ENCODE results near the gene MGMT. TPM values are rescaled to one million over a fixed set of nuclear protein-coding genes. Genes with fewer than 3 reads are reported as not detected.

Gene MGMT
- total RNA-seq, 1 donor from 2014 or later: 13.9 TPM

GRCh38 chr10:129786216-129786615, 319.2 kb downstream of the MGMT start:
- TF ChIP-seq CTCF (IDR thresholded peaks at IDR 0.05): no peak
- Mint-ChIP-seq H3K36me3 (ENCODE audit: low read depth) (peaks cover 2% of the 10 kb centered on the region), H3K27ac (ENCODE audit: unreplicated experiment) (no peak overlapping the region), H3K4me1 (ENCODE audit: low read depth) (no peaks in the 10 kb centered on the region), H3K9me3 (ENCODE audit: low read depth) (peaks cover 19% of the 10 kb centered on the region), H3K4me3 (ENCODE audit: unreplicated experiment) (no peak overlapping the region), H3K27me3 (ENCODE audit: low read depth) (no peaks in the 10 kb centered on the region)
- no peak for DNase-seq (ENCODE audit: low spot score)

GRCh38 chr10:129787557-129787956, 320.5 kb downstream of the MGMT start:
- H3K27ac Mint-ChIP-seq (ENCODE audit: unreplicated experiment): no peak overlapping the region
- no peaks in the 10 kb centered on the region for H3K27me3 Mint-ChIP-seq (ENCODE audit: low read depth)
- H3K36me3 Mint-ChIP-seq (ENCODE audit: low read depth): peaks cover 2% of the 10 kb centered on the region
- peaks cover 27% of the 10 kb centered on the region for H3K9me3 Mint-ChIP-seq (ENCODE audit: low read depth)
- no peak for TF ChIP-seq CTCF (IDR thresholded peaks at IDR 0.05)
- no peak overlapping the region for H3K4me3 Mint-ChIP-seq (ENCODE audit: unreplicated experiment)
- H3K4me1 Mint-ChIP-seq (ENCODE audit: low read depth): no peaks in the 10 kb centered on the region
- DNase-seq (ENCODE audit: low spot score): no peak

- H3K36me3 Mint-ChIP-seq (ENCODE audit: low read depth): peaks cover 2% of the 10 kb centered on the region
Observed at GRCh38 chr10:129788215-129788614, 321.2 kb downstream of the MGMT start.

GRCh38 chr10:129790715-129791446, 323.8 kb downstream of the MGMT start:
- no peak for DNase-seq (ENCODE audit: low spot score)

More at GRCh38 chr10:129788215-129788614, 321.2 kb downstream of the MGMT start:
- Mint-ChIP-seq H3K9me3 (ENCODE audit: low read depth) (peaks cover 27% of the 10 kb centered on the region), H3K27ac (ENCODE audit: unreplicated experiment) (no peak overlapping the region), H3K27me3 (ENCODE audit: low read depth) (no peaks in the 10 kb centered on the region), H3K4me1 (ENCODE audit: low read depth) (no peaks in the 10 kb centered on the region), H3K4me3 (ENCODE audit: unreplicated experiment) (no peak overlapping the region)
- DNase-seq (ENCODE audit: low spot score): peak; percentile 84
- TF ChIP-seq CTCF (IDR thresholded peaks at IDR 0.05): no peak

GRCh38 chr10:129792141-129792540, 325.1 kb downstream of the MGMT start:
- Mint-ChIP-seq H3K4me3 (ENCODE audit: unreplicated experiment) (no peak overlapping the region), H3K36me3 (ENCODE audit: low read depth) (no peaks in the 10 kb centered on the region), H3K27me3 (ENCODE audit: low read depth) (no peaks in the 10 kb centered on the region), H3K4me1 (ENCODE audit: low read depth) (no peaks in the 10 kb centered on the region), H3K9me3 (ENCODE audit: low read depth) (peaks cover 30% of the 10 kb centered on the region), H3K27ac (ENCODE audit: unreplicated experiment) (no peak overlapping the region)
- no peak for DNase-seq (ENCODE audit: low spot score)
- TF ChIP-seq CTCF (IDR thresholded peaks at IDR 0.05): no peak

More at GRCh38 chr10:129790715-129791446, 323.8 kb downstream of the MGMT start:
- no peaks in the 10 kb centered on the region for H3K27me3 Mint-ChIP-seq (ENCODE audit: low read depth)
- no peak overlapping the region for H3K27ac Mint-ChIP-seq (ENCODE audit: unreplicated experiment)
- H3K4me3 Mint-ChIP-seq (ENCODE audit: unreplicated experiment): no peak overlapping the region
- TF ChIP-seq CTCF (IDR thresholded peaks at IDR 0.05): no peak
- H3K36me3 Mint-ChIP-seq (ENCODE audit: low read depth): no peaks in the 10 kb centered on the region
- peaks cover 30% of the 10 kb centered on the region for H3K9me3 Mint-ChIP-seq (ENCODE audit: low read depth)
- no peaks in the 10 kb centered on the region for H3K4me1 Mint-ChIP-seq (ENCODE audit: low read depth)

Measured in chondrocyte (in vitro differentiated cells).